B cell (primary cell): ENCODE measurements around the gene CSRP2. TPM values are rescaled to one million over a fixed set of nuclear protein-coding genes. Genes with fewer than 3 reads are reported as not detected.

ENCODE experiments used
- ATAC-seq: fragments of 200-7000 bp; cut with Tn5 transposase; one replicate; pipeline ENCODE4 v1.10.0; 2021; ENCODE audit warnings: low read depth, mild to moderate bottlenecking, moderate number of reproducible peaks, moderate library complexity
- CTCF ChIA-PET: fragments of 350-600 bp; sonication (Branson Sonifier 250); formaldehyde crosslinking; loops from one replicate; lab custom pipeline; 2021; ENCODE audit warnings: antibody characterized with exemption, inconsistent platforms; lab: Charles Lee
- POLR2A ChIA-PET: fragments of 350-600 bp; sonication (Branson Sonifier 250); formaldehyde crosslinking; loops from one replicate; lab custom pipeline; 2021; ENCODE audit warnings: antibody characterized with exemption; lab: Charles Lee
- DNase-seq: peaks from one replicate; pipeline ENCODE4 v3.0.0; 2013
- H2AFZ ChIP-seq: 2 replicates; pipeline ENCODE4 v1.6.1; 2012; ENCODE audit warnings: mild to moderate bottlenecking, low read depth, low read length; ENCODE audit not compliant: insufficient read depth, poor library complexity, severe bottlenecking
- H3K27ac ChIP-seq, 2 donors: 1 replicate in 1 of 2; 2 replicates in 1 of 2; pipeline ENCODE4 v1.5.1; 2012 to 2013; ENCODE audit warnings: low read length in 2 of 2, mild to moderate bottlenecking in 2 of 2, moderate library complexity in 1 of 2
- H3K27me3 ChIP-seq, 4 experiments: fragments of 200-600 bp in 1 of 4; sonication (generic) in 1 of 4; replicated peaks in 1 of 4; 1 replicate in 2 of 4; 2 replicates in 2 of 4; pipeline versions ENCODE4 v1.6.1 to v1.7.0; 2013 to 2016; ENCODE audit warnings: low read length in 3 of 4, mild to moderate bottlenecking in 2 of 4, mixed read lengths in 1 of 4, moderate library complexity in 1 of 4; ENCODE audit not compliant: insufficient read depth in 4 of 4, control insufficient read depth in 3 of 4; ENCODE audit errors: control extremely low read depth in 1 of 4
- H3K36me3 ChIP-seq, 2 experiments: replicated peaks in 1 of 2; 1 replicate in 1 of 2; 2 replicates in 1 of 2; pipeline versions ENCODE4 v1.6.1 to v1.7.1; 2013; ENCODE audit warnings: low read length in 1 of 2; ENCODE audit not compliant: insufficient read depth in 2 of 2, control insufficient read depth in 1 of 2; ENCODE audit errors: control extremely low read depth in 1 of 2, extremely low read depth in 1 of 2
- H3K4me1 ChIP-seq, 2 donors: fragments of 200-600 bp in 1 of 2; sonication (generic) in 1 of 2; 1 replicate in 1 of 2; 2 replicates in 1 of 2; pipeline versions ENCODE4 v1.5.1 to v1.6.1; 2013 to 2017; ENCODE audit warnings: low read length in 2 of 2; ENCODE audit not compliant: control insufficient read depth in 2 of 2, insufficient read depth in 2 of 2
- H3K4me2 ChIP-seq: replicated peaks from 2 replicates; pipeline ENCODE3; 2012; ENCODE audit warnings: mild to moderate bottlenecking, low read depth, low read length; ENCODE audit not compliant: poor library complexity, severe bottlenecking
- H3K4me3 ChIP-seq, 5 experiments: fragments of 200-600 bp in 1 of 5; sonication (generic) in 1 of 5; 1 replicate in 3 of 5; 2 replicates in 2 of 5; pipeline versions ENCODE4 v1.5.1 to v1.7.0; 2011 to 2016; ENCODE audit warnings: low read length in 4 of 5, mild to moderate bottlenecking in 4 of 5, low read depth in 2 of 5, control low read depth in 1 of 5, moderate library complexity in 1 of 5; ENCODE audit not compliant: insufficient read depth in 1 of 5; ENCODE audit errors: control extremely low read depth in 1 of 5, extremely low read depth in 1 of 5
- H3K79me2 ChIP-seq: fragments of 200-600 bp; sonication (generic); one replicate; pipeline ENCODE4 v1.6.0; 2016; ENCODE audit warnings: low read length; ENCODE audit not compliant: control insufficient read depth, insufficient read depth
- H3K9ac ChIP-seq: fragments of 200-600 bp; sonication (generic); 2 replicates; pipeline ENCODE4 v1.6.1; 2017; ENCODE audit warnings: mild to moderate bottlenecking, low read length, moderate library complexity
- H3K9me3 ChIP-seq, 3 donors: one replicate each; pipeline versions ENCODE4 v1.6.1 to v1.7.1; 2013; ENCODE audit warnings: low read length in 2 of 3; ENCODE audit not compliant: control insufficient read depth in 2 of 3, insufficient read depth in 1 of 3; ENCODE audit errors: control extremely low read depth in 1 of 3
- H4K20me1 ChIP-seq: 2 replicates; pipeline ENCODE4 v1.6.0; 2012; ENCODE audit warnings: mild to moderate bottlenecking, low read length; ENCODE audit not compliant: insufficient read depth, control insufficient read depth, poor library complexity, severe bottlenecking
- H3K27ac Mint-ChIP-seq: one replicate; pipeline ENCODE4 v1.8.0; 2021; ENCODE audit warnings: mixed read lengths
- H3K27me3 Mint-ChIP-seq: one replicate; pipeline ENCODE4 v1.8.0; 2021; ENCODE audit warnings: mixed read lengths
- H3K4me1 Mint-ChIP-seq: one replicate; pipeline ENCODE4 v1.8.0; 2021; ENCODE audit warnings: mixed read lengths
- H3K4me3 Mint-ChIP-seq: one replicate; pipeline ENCODE4 v1.8.0; 2021; ENCODE audit warnings: mixed read lengths
- H3K9me3 Mint-ChIP-seq: one replicate; pipeline ENCODE4 v1.8.0; 2022; ENCODE audit warnings: mixed read lengths; ENCODE audit not compliant: insufficient read depth
- EZH2 ChIP-seq: IDR thresholded peaks from 2 replicates; pipeline ENCODE4 v1.6.1; 2012; ENCODE audit warnings: borderline replicate concordance, low read depth, mild to moderate bottlenecking, moderate library complexity, low read length; ENCODE audit not compliant: insufficient read depth, poor library complexity, severe bottlenecking
- WGBS: methylation state at CpG from one replicate; pipeline ENCODE4 v1.1.5; 2013; ENCODE audit warnings: missing lambda C conversion rate; ENCODE audit not compliant: insufficient coverage; 5-methylcytosine and 5-hydroxymethylcytosine counted together
- intact Hi-C: fragments of 100-400 bp; cut with micrococcal nuclease; formaldehyde crosslinking; loops from one replicate; pipeline ENCODE4 v1.10.0; 2022
- polyA plus RNA-seq: library from polyadenylated mRNA; depleted of rRNA; stranded (reverse); fragments of >200 nt; gene quantifications from 2 replicates; pipeline ENCODE4 v1.2.3, GENCODE V29; 2012
- total RNA-seq, 2 donors: library from RNA; stranded (reverse); fragments of 120-200 nt in 1 of 2; gene quantifications; 1 replicate in 1 of 2; 2 replicates in 1 of 2; pipeline versions ENCODE4 v1.2.3 to v1.2.4, GENCODE V29; 2013 to 2022
- TF ChIP-seq, protein P1 (sequence below): fragments of 200-600 bp; IDR thresholded peaks from one replicate; pipeline ENCODE4 v1.8.0; 2022; ENCODE audit warnings: antibody characterized with exemption, mild to moderate bottlenecking

CSRP2 gene
- total and polyA plus RNA-seq, 2 donors (not counting 1 experiment from before 2014, with no cell fraction given) = 0.44 TPM; not detected in 1

DNA sequence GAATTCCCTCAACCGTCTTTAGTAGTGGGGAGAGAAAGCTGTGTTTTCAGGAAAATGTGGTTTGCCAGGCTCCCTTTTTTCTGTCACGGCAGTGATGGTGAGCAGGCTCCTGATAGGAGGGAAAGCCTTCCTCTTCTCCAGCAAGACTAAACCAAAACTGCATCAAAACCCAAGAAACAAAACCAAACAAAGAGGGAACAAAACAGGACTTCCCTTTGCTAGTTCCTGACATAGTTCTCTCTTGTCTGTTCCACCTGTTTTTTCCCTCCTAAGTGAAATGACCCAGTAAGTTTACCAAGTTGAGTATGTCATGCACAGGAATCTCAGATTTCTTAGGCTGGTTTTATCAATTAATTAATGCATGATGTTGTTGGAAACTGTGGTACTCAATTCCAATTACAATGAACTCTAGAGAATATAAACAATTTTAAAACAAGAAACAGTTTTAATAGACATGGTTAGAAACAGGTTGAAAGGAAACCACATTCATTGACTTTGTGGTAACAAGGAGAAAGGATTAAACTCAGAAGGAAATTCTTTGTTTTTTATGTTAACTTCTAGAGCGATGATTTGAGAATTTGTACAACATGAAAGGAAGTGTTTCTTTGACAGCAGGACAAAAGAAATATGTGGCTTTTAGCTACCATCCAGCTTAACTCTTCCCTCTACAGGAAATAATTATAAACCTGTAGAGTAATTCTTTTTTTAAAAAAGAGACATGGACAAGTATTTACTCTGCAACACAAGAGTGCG, 23.0 kb upstream of the CSRP2 start:
- Histone ChIP-seq H3K27me3 (no peaks in the 10 kb centered on the region), H3K27ac (no peak overlapping the region), H2AFZ (no peak overlapping the region), H3K4me3 (no peak overlapping the region), H3K4me2 (no peak overlapping the region), H3K79me2 (no peaks in the 10 kb centered on the region), H4K20me1 (no peaks in the 10 kb centered on the region), H3K9me3 (no peaks in the 10 kb centered on the region), H3K4me1 (no peaks in the 10 kb centered on the region), H3K9ac (no peak overlapping the region), H3K36me3 (no peaks in the 10 kb centered on the region)
- DNase-seq (no peak), ATAC-seq (no peak)
- ChIA-PET CTCF (no interaction called here), POLR2A (no interaction called here)
- peaks cover 2% of the 10 kb centered on the region for H3K4me1 Mint-ChIP-seq
- no peaks in the 10 kb centered on the region for H3K9me3 Mint-ChIP-seq
- no CpG with 5 or more reads among the region's 4 CpGs for WGBS
- TF ChIP-seq, protein P1, sequence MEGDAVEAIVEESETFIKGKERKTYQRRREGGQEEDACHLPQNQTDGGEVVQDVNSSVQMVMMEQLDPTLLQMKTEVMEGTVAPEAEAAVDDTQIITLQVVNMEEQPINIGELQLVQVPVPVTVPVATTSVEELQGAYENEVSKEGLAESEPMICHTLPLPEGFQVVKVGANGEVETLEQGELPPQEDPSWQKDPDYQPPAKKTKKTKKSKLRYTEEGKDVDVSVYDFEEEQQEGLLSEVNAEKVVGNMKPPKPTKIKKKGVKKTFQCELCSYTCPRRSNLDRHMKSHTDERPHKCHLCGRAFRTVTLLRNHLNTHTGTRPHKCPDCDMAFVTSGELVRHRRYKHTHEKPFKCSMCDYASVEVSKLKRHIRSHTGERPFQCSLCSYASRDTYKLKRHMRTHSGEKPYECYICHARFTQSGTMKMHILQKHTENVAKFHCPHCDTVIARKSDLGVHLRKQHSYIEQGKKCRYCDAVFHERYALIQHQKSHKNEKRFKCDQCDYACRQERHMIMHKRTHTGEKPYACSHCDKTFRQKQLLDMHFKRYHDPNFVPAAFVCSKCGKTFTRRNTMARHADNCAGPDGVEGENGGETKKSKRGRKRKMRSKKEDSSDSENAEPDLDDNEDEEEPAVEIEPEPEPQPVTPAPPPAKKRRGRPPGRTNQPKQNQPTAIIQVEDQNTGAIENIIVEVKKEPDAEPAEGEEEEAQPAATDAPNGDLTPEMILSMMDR = no peak
- no peak for TF ChIP-seq EZH2
- H3K27me3 Mint-ChIP-seq = peaks cover 9% of the 10 kb centered on the region
- H3K4me3 Mint-ChIP-seq = no peak overlapping the region
- no peak overlapping the region for H3K27ac Mint-ChIP-seq
- intact Hi-C loops = no loop called here

GRCh38 chr12:76899522-76899921, 20.7 kb upstream of the CSRP2 start:
- POLR2A ChIA-PET = no interaction called here
- intact Hi-C loops = no loop called here

More at GRCh38 chr12:76899522-76899921, 20.7 kb upstream of the CSRP2 start:
- Histone ChIP-seq H3K36me3 (no peaks in the 10 kb centered on the region), H3K27me3 (no peaks in the 10 kb centered on the region), H3K9ac (no peak overlapping the region), H3K4me1 (no peaks in the 10 kb centered on the region), H3K9me3 (no peaks in the 10 kb centered on the region), H3K79me2 (no peaks in the 10 kb centered on the region), H3K4me3 (no peak overlapping the region), H3K27ac (no peak overlapping the region), H3K4me2 (no peak overlapping the region), H4K20me1 (no peaks in the 10 kb centered on the region), H2AFZ (no peak overlapping the region)
- TF ChIP-seq EZH2 = no peak
- TF ChIP-seq, protein P1 = no peak
- Mint-ChIP-seq H3K4me3 (no peak overlapping the region), H3K27ac (no peak overlapping the region), H3K27me3 (peaks cover 11% of the 10 kb centered on the region), H3K9me3 (no peaks in the 10 kb centered on the region), H3K4me1 (peaks cover 2% of the 10 kb centered on the region)
- CTCF ChIA-PET = no interaction called here
- ATAC-seq = no peak
- 100% methylated on average over 1 of the region's 2 CpGs for WGBS
- no peak for DNase-seq
